Measurements from ENCODE around the gene ADGRV1.

- no peak for TF ChIP-seq FOXA1 (IDR thresholded peaks at IDR 0.05)
- TF ChIP-seq TARDBP (IDR thresholded peaks at IDR 0.05) = no peak
- TF ChIP-seq CTBP1 (IDR thresholded peaks at IDR 0.05; ENCODE audit: borderline replicate concordance) = no peak
- no peak for TF ChIP-seq SUZ12 (IDR thresholded peaks at IDR 0.05)
- TF ChIP-seq PKNOX1 (IDR thresholded peaks at IDR 0.05) = no peak
- no peak for TF ChIP-seq BHLHE40 (IDR thresholded peaks at IDR 0.05; ENCODE audit: borderline replicate concordance)
- TF ChIP-seq FOXK2 (IDR thresholded peaks at IDR 0.05) = no peak
Observed at GRCh38 chr5:91129748-91130147, 571.2 kb downstream of the ADGRV1 start.
